Activated CD4-positive, CD25-positive, alpha-beta regulatory T cell treated with anti-CD3 and anti-CD28 coated beads, Interleukin-2, amount 50 U/mL, for 24 hours (primary cell): ENCODE measurements around the gene SHISA4.

ENCODE experiments used
- ATAC-seq, 2 donors: fragments of 150-1000 bp; cut with Tn5 transposase; one replicate each; pipeline ENCODE4 v1.10.0; 2021; ENCODE audit warnings: mild to moderate bottlenecking in 1 of 2, moderate library complexity in 1 of 2

The SHISA4 gene

DNA sequence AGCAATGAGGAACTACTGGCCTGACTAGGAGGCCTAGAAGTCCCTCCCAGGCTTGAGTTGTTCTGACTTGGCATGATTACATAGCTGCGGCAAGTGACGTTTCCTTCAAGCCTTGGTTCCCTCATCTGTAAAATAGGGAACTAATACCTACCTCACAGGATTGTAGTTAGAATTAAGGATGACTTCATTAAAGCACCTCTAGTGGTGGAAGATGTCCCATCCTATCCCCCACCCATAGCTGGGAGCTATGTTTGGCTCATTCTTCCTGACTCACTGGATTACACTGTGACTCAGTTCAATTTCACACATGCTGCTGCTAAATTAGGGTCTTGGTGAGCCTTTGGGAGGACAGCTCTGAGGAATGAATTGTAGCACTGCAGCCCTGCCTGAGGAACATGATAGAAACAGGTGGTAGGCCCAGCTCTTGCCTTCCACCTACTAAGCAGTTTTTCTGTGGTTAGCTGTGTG lies 6.0 kb upstream of the SHISA4 start:
- ATAC-seq = peak; percentile 56 to 63

DNA sequence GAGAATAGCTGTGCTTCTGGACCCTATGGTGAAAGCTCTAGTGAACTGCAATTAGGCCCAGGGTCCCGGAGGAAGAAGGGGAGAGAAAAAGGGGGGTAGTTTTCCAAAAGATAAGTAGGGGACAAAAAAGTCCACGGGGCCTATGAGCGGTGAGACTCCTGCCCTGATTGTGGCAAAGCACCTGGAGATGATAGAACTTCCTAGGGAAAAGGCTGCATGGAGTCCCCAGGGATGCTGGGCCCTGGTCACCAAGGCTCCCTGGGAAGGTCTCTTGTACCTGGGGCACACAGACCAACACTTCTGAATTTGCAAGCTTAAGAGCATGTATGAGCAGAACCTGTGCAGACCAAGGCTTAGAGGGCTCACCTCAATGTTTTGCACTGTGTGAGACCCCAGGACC lies 5.4 kb upstream of the SHISA4 start:
- no peak for ATAC-seq

DNA sequence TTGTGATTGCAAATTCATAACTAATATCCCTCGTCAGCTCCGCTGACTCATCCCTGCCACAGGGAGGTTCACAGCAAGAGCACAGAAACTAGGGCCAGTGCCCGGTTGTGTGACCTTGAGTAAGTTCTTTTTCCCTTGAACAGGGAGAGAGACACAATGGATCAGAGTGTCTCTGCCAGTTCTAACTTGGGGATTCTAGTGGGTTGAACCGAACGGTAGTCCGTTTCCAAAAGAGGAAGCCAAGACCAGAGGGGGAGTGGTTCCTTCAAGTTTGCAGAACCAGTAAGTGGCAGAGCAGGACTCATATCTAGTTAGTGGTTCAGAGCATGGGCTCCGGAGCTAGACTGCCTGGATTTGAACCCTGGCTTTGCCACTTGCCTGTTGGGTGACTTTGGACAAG lies 4.9 kb upstream of the SHISA4 start:
- ATAC-seq = peak in 1 of 2 donors; percentile 25

DNA sequence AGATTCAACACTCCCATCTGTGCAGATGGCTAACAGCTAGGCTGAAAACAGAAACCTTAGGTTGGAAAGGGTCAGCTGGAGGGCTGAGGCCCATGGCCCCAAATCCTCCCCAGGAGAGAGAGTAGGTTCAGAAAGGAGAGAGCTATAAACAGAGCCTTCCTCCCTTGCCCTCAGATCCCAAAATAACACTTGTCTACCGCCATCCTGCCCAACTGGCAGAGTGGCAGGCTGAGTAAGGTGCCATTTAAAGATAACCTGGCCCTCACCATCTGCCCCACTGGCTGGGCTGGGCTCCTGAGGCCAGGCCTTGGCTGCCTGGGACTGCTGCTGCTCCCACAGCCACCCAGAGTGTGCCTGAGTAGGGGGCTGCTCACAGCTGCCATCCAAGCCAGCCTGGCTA lies 4.3 kb upstream of the SHISA4 start:
- ATAC-seq = no peak

DNA sequence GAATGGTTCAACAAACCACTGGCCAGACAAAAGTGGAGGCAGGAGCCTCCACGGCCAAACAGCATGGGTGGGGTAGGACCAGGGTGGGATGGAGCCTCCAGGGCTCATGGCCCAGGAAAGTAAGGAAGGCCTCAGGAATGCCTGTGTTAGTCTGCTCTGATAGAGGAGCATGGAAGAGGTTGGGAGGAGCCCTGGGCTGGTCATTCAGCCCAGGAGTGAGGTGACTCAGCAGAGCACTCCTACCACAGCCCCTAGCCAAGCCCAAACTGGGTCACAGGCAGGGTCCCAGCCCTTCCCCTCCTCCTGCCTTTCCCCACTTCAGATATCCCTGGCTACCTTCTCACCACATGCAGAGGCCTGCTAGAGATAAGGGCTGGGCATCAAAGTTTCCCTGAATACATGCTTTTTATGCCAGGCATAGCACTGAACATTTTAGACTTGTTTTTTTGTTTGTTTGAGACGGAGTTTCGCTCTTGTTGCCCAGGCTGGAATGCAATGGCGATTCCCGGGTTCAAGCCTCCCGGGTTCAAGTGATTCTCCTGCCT lies 3.1 kb upstream of the SHISA4 start:
- no peak for ATAC-seq

DNA sequence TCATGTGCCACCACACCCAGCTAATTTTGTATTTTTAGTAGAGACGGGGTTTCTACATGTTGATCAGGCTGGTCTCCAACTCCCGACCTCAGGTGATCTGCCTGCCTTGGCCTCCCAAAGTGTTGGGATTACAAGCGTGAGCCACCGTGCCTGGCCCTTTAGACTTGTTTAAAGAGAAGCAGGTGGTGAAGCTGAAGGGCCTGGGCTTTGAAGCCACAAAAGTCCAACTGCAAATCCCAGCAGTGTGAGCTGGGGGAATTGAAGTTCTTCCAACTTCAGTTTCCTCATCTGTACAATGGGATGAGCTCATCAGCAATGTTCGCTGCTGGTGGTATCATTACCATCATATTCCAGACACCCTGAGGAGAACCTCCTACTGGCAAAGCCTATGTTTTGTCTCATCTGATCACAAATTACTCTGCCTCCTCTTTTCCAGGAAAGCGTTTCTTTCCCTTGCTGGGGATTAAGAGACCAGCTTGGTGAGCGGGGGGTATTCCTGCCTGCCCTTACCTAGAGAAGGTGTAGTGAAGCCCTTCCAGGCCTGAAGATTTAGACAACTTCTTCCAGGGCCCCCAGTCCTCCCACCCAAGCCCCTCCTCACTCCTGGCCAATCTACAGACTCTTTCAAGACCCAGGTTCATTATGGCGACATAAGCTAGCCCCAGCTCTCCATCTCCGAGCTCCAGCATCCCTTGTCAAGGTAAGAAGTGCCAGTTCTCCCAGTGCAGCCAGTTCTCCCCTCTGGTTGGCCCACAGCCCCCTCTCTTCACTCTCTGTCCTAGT lies 2.4 kb upstream of the SHISA4 start:
- ATAC-seq = no peak

DNA sequence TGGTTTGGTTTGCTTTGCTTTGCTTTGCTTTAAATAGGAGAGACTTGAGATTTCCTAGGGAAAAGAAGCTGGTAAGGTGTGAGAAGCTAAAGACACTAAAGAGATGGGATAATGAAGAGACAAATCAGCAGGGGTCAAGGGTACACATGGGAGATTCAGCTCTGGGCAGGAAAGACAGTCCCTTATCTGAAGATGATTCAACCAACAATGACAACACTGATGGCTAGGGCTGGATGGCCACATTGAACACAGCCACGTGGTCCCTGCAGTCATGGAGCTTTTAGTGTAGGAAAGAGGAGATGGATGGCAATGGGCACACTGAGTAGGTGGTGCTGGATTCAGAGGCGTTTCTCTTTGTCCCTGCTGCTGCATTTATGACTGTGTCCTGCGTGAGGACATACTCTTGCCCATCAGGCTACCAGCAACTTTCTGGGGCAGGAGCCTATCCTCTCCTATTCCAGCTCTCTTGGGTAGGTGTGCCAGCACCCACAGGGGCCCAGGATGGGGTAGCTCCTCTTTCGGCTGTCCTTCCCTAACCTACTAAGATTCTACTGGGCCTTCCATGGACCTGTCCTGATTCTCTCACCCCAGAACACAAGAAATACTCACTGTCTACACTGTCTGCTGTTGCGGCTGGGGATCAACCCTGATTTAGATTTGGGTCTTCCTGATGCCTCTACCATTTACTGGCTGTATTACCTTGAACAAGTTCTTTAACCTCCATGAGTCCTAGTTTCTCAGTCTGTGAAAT lies 1.4 kb upstream of the SHISA4 start:
- ATAC-seq = no peak

DNA sequence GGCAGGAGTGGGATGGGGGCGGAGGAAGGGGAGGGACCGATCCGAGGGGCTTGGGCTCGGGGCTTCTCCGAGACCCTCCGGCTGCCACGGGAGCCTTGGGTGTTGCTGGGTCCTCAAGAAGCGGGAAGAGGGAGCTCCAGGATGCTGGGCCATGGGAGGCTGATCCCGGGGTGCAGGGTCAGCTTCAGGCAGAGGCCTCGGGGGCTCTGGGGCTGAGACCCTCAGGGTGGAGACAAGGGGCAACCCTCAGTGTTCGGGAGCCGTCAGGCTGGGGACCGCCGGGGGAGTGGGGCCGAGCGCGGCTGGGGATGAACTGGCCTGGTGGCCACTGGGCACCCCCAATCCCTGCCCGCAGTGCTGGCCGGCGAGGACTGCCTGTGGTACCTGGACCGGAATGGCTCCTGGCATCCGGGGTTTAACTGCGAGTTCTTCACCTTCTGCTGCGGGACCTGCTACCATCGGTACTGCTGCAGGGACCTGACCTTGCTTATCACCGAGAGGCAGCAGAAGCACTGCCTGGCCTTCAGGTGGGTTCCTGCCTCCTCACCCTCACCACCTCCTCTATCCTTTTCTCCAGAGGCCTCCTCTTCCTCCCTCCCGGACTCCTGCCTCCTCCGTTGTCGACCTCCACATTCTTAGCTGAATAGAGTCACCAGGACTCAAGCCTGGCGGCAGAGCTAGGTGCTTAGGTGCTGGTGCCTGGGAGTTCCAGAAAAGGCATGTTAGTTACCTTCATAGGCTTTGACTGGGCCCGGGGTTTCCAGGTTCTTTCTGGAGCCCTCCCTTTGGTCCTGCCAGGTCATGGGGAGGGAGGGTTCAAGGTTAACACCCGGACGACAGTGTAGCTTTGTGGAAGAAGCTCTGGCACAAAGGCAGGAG lies 631 bp downstream of the SHISA4 start:
- no peak for ATAC-seq

DNA sequence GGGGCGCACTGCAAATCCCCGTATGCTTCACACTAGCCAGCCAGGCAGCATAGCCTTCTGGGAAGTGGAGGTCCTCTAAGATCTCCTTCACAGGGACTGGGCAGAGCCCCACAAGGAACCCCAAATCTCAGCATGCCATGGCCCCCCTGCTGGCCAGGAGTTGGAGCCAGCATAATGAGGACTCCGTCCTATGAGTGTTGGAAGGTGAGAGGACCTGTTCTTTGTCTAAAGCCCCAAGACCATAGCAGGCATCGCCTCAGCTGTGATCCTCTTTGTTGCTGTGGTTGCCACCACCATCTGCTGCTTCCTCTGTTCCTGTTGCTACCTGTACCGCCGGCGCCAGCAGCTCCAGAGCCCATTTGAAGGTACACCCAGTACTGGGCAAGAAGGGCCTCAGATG lies 1.5 kb downstream of the SHISA4 start:
- no peak for ATAC-seq

DNA sequence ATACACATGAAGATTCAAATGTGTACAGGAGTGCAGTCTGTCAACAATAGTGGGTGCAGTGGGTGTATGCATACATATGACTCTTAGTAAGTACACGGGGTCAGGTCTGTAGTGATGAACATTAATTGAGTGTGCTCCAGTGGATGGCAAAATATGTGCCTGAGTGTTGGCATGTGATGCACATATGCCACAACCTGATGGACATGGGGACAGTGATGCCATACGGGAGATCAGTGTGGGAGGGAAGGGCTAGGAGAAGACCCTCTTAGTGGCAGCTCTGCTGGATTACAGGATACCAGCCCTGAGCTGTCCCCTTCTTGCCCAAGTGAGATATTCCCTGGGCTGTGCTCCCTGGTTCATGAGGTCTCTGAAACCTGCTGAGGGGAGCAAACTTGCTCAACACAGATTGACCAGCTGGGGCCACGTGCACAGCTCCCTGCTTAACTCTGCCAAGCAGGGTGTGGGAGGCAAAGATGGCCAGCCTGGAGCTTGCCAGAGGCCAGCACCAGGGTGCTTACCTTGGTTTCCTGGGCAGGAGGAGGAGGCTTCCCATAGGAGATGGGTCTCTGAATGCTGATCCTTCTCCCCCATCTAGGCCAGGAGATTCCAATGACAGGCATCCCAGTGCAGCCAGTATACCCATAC lies 2.2 kb downstream of the SHISA4 start:
- ATAC-seq = no peak

DNA sequence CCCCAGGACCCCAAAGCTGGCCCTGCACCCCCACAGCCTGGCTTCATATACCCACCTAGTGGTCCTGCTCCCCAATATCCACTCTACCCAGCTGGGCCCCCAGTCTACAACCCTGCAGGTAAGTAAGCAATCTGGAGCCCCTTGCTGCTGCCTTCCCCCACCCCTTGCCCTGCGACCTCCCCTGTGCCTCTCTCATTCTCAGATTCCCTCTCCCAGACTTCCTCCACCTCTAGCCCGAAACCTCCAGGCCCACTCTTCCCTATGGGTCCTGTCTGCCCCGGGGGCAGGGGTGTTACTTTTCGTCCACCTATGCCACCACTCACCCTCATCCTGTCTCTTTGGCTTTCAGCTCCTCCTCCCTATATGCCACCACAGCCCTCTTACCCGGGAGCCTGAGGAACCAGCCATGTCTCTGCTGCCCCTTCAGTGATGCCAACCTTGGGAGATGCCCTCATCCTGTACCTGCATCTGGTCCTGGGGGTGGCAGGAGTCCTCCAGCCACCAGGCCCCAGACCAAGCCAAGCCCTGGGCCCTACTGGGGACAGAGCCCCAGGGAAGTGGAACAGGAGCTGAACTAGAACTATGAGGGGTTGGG lies 2.9 kb downstream of the SHISA4 start:
- no peak for ATAC-seq

DNA sequence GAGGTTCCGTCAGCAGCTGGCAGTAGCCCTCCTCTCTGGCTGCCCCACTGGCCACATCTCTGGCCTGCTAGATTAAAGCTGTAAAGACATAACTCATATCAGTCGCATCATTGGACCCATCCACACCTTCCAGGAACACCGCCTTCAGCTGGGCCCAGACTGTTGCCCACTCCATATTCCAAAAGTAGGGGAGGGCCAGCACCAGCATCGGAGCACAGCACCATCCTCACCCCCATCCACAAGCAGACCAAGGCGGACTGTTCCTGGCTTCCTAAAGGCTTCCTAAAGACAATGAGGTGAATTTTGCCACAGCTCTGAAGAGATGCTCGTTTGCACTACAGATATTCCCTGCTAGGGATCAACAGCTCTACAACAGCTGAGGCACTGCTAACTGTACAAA lies 3.5 kb downstream of the SHISA4 start:
- no peak for ATAC-seq

DNA sequence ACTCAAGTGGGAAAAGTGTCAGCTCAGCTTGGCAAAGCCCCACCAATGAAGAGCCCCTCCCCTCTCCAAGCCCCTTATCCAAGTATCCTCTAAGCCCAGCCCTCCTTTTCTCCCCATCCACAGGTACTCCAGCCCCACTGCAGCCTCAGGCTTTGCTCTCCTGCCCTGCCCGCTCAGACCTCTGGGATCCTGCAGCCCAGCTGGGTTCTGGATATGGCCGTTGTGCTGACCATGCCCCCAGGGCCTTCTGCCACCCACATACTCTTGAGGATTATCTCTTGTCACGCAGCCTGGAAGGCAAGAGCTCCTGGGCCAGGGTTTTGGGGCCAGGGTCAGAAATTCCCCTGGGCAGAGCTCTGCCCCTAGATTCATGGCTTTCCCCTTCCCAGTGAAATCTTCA lies 4.7 kb downstream of the SHISA4 start:
- no peak for ATAC-seq

DNA sequence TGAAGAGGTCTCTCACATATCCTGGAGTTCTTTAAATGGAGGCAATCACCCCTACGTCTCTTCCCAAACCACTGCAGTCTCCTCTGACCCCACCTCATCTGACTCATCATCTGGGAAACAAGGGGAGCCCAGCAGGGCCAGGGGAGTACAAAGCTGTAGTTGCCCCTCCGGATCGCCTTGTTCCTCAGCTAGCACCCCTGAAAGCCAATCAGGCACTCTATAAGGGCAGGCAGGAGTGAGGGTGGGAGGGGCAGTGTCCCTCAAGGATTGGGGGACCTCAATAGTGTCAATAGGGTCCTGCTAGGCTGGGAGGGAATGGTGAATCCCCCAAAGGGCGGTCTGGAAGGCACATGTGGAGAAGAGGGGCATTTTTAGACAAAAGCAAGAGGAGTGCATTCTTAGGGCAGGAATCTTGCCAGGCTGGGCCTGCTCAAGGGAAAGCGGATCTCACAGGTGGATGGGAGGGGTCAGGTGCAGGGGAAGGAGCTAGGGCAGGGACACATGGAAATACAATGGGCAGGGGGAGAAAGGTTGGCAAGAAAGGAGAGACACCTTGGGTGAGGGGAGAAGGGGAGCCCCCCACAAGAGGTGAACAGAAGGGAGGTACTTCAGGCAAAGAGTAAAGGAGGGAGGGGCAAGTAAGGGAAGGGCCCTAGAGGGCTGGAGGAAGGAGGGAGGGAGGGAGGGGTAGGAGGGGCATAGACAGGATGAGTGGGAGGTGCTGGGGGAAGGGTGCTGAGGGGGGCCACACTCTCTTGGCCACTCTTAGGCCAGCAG lies 5.8 kb downstream of the SHISA4 start:
- ATAC-seq = no peak

DNA sequence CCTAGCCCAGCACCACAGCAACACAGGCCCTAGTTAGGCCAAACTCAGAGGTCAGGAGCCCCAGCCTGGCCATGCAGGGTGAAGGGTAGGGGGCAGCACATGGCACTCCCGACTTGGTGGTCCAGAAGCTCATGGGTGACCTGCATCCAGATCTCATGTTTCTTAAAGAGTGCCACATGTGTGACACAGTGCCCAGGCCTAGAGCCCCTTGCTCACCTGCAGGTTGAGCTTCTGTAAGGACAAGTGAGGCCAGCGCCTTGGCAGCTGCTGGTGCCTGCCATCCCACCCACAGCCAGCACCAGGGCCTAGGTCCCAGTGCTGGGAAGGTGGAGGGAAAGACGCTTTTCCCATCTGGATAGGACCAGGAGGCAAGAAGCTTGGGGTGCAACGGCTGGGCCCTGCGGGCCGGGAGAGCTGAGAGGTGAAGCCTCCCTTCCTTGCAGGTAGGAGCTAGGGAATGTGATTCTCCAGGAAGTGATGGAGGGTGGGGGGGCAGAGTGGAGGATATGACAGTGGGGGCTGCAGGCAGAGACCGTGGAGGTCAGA lies 6.5 kb downstream of the SHISA4 start:
- ATAC-seq = no peak

DNA sequence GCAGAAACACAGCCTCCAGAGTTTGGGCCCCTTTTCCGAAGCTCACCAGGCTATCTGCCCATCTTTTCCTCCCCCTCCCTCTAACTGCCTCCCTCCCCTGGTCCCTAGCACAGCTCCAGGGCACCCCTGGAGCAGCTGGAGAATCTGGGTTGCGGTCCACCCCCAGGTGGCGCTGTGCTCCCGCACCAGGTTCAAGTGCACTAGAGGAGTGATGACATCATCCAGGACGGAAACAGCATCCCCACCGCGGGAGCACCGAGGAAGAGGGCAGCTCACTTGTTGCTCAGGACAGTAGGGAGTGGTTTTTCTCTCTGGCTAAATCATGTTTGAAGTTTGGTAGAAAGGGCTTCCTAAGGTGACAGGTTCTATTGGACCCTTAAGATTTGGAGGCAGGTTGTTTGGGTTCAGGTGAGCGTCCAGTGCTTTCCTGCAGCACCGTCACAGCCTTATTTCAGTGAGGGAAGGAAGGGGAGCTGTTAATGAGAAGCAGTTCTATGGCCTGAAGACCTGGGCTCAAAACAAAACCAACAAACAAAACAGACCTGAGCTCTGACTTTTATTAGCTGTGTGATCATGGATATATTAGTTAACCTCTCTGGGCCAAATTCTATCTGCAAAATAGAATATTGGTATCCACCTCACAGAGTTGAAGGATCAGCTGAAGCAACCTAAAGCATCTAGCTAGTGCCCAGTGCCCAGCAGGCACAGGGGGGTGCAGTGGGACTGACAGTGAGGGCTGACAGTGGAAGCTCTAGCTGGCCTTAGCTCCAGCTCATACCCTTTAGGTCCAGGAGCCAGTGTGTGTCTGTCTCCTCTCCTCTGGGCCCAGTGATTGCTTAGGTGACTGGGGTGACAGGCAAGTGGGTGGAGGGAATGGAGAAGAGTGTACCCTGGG lies 7.5 kb downstream of the SHISA4 start:
- ATAC-seq = peak; percentile 87 to 89

DNA sequence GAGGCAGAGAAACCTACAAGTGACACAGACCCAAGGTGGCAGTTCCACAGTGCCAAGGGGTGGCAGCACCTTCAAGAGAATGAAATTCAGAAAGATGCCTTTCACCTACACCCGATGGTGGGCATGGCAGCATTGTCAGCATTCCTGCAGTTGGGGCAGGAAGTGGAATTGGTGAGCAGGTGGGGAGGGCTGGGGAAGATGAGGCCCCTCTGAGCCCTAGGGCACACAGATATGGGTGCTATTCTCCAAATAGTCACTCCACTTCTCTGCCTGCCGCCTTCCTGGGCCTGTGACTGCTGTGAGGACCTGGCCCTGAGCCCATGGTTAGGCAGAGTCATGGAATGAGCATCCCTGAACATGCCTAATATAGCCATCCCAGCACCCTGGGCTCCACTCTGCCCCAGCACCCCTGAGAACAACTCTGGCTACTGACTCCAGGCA lies 8.3 kb downstream of the SHISA4 start:
- no peak for ATAC-seq

DNA sequence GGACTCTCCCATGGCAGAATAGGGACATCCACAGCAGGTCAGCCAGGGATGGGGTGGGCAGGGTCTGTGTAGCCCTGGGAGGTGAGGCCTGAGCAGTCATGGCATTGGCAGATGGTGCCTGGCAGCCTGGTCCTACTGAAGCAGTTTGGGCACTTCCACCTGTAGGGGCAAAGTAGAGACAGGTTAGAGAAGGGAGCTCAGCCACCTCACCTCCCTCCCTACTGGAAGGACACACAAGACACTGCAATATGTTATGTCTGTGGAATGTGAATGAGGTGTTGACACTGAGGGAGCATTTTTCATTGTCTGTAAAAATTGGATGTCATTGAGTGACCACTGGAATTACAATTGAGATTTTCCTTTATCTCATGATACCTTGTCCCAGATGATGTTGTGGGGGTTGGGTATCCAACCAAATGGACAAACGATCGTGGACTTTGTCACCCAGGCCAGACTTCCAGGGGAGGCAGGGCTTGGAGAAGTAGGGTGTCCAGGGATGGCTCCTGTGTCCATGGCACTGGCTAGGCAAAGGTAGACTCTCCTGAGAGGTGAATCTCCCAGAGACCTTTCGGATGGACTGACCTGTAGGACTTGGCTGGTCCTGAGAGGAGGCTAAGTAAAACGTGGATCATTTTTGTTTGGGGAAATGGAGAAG lies 9.7 kb downstream of the SHISA4 start:
- no peak for ATAC-seq

DNA sequence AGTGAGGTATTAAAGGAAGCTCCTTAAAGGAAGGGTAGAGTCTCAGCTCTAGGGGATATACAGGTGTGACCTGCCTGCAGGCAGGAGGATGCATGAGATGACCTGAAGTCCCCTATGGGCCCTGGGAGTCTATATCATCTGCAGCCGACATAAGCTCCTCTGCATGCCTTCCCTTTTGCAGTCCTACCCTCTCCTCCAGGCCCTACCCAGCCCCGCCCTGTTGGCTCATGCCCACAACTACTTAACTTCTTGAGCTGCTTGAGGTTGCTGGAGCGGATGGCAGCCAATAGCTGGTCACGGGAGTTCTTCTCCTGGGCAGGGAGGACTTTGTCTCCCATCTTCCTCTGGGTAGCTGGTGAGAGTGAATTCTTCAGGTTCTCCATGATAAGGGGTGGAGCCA lies 10.3 kb downstream of the SHISA4 start:
- no peak for ATAC-seq
